Measurements from ENCODE around the gene SHOC2.

DNA sequence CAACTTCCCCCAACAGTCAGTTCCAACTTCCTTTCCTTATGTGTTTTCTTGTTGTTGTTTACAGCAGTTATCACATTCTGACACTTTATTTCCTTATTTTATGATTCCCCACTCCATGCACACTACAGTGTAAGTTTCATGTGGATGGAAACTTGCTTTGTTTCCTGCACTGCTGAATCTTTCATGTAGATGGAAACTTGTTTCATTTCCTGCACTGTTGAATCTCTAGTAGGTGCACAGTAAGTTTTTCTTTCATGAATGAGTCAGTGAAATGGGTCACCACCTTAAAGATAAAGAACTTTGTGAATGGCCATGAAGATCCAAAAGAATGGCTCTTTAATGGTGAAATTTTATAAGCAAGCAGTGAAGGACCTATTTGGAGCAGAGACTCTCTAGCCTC is 61.4 kb downstream of the SHOC2 start:
- no peak for TF ChIP-seq POLR2AphosphoS5 (IDR thresholded peaks at IDR 0.05; ENCODE audit: low read depth, low read length)
- TF ChIP-seq, protein P1, sequence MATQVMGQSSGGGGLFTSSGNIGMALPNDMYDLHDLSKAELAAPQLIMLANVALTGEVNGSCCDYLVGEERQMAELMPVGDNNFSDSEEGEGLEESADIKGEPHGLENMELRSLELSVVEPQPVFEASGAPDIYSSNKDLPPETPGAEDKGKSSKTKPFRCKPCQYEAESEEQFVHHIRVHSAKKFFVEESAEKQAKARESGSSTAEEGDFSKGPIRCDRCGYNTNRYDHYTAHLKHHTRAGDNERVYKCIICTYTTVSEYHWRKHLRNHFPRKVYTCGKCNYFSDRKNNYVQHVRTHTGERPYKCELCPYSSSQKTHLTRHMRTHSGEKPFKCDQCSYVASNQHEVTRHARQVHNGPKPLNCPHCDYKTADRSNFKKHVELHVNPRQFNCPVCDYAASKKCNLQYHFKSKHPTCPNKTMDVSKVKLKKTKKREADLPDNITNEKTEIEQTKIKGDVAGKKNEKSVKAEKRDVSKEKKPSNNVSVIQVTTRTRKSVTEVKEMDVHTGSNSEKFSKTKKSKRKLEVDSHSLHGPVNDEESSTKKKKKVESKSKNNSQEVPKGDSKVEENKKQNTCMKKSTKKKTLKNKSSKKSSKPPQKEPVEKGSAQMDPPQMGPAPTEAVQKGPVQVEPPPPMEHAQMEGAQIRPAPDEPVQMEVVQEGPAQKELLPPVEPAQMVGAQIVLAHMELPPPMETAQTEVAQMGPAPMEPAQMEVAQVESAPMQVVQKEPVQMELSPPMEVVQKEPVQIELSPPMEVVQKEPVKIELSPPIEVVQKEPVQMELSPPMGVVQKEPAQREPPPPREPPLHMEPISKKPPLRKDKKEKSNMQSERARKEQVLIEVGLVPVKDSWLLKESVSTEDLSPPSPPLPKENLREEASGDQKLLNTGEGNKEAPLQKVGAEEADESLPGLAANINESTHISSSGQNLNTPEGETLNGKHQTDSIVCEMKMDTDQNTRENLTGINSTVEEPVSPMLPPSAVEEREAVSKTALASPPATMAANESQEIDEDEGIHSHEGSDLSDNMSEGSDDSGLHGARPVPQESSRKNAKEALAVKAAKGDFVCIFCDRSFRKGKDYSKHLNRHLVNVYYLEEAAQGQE (IDR thresholded peaks at IDR 0.05; ENCODE audit: insufficient read depth in 1 of 2, low read depth in 2 of 2, low read length in 2 of 2): no peak
- TF ChIP-seq SIN3A (IDR thresholded peaks at IDR 0.05; ENCODE audit: borderline replicate concordance, insufficient read depth, low read length): no peak
- no peak for TF ChIP-seq TAF1 (IDR thresholded peaks at IDR 0.05; ENCODE audit: borderline replicate concordance, insufficient read depth, low read length)
- no peak for TF ChIP-seq FOXP2 (optimal IDR thresholded peaks at IDR 0.05; ENCODE audit: borderline replicate concordance, extremely low read depth, extremely low read length, insufficient read depth)
